NCI-H1092 treated with DMSO at 0.1 percent for 48 hours (cell line): ENCODE data around the gene PLXND1.

Source experiments
- DNase-seq: peaks from one replicate; lab custom pipeline; 2025; lab: John Stamatoyannopoulos, UW

PLXND1 gene

DNA sequence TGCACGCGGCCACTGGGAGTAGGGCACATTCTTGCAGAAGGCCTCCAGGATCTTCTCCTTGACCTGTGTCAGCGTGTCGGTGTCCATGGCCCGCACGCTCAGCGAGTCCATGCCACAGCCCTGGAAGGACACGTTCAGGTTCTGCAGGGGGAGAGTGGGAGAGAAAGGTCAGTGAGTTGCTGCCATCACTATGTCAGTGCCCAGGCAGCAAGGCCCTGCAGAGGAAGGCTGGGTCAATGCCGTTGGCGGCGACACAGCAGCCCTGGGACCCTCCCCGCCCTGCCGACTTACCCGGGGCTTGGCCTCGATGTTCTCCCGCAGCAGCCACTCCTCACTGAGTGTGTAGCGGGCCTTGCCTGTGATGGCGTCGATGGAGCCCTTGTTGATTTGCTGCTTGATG is 43.7 kb downstream of the PLXND1 start:
- DNase-seq = no peak

- DNase-seq = no peak
Observed at GRCh38 chr3:129561619-129562248, 44.7 kb downstream of the PLXND1 start.

DNA sequence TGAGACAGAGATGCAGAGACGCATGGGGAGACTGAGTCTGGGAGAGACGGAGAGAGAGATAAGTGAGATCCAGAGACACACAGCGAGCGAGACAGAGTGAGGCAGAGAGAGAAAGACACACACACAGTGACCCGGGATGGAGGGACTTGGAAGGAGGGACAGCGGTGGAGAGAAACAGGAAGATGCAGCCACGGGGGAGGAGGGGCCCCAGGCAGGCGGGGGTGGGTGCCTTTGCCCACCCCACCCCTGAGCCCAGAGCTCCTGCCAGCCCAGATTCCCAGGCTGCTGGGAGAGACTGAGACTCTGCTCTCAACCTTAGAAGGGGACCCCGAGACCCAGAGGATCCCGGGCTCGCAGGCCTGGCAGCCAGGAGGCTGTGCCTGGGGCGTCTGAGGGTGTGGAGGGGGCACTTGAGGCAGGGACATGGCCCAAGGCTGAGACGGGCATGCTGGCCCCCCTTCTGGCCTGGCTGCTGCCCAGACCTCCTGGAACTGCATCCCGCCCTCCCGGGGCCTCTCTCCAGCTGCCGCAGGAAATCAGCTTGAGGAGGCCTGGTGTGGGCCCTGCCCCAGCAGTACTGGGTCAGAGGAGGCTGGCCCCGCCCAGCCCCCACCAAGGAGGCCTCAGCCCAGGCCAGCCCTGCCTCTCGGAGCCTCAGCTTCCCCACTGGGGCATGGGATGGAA is 45.4 kb downstream of the PLXND1 start:
- DNase-seq = peak; percentile 49

DNA sequence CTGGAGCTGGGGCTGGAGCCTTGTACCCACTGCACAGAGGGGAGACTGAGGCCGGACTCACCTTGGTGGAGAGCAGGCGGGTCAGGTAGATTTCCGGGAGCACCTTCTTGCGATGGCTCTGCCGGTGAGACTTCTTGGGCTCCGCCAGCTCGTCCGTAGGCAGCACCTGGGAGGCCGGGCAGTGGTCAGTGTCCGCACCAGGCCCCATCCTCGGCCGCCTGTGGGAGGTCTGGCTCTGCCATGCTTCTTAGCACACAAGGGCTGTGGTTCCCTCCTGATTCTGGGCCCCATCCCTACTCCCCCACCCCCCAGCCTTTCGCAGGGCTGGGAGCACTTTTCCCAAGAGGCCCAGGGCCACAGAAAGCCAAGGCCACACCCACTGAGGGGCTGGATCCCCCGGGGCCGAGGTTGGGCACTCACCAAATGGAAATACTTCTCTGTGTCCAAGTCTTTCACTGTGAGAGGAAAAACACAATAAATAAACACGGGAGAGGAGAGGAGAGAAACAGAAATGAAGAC is 46.1 kb downstream of the PLXND1 start:
- DNase-seq = no peak

DNA sequence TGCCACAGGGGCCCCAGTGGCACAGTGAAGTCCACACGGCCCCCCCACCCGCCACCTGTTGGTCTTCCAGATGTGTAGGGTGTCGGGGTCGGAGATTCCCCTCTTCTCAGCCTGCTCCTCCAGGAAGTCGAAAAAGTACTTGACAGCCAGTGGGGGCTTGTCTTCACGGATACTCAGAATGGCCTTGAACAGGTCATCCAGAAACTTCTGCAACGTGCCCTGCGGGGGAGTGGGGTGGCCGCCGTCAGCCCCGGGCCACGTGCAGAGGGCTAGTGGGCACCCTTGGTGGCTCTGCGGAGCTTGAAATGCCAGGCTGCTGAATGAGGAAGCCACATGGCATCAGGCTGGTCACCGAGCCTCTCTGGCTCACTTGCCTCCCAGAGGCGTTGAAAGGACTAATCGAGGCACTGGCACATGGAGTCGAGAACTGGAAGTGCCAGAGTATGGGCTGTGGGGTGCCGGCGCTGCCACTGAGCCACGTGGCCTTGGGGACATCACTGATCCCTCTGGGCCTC is 46.9 kb downstream of the PLXND1 start:
- no peak for DNase-seq

DNA sequence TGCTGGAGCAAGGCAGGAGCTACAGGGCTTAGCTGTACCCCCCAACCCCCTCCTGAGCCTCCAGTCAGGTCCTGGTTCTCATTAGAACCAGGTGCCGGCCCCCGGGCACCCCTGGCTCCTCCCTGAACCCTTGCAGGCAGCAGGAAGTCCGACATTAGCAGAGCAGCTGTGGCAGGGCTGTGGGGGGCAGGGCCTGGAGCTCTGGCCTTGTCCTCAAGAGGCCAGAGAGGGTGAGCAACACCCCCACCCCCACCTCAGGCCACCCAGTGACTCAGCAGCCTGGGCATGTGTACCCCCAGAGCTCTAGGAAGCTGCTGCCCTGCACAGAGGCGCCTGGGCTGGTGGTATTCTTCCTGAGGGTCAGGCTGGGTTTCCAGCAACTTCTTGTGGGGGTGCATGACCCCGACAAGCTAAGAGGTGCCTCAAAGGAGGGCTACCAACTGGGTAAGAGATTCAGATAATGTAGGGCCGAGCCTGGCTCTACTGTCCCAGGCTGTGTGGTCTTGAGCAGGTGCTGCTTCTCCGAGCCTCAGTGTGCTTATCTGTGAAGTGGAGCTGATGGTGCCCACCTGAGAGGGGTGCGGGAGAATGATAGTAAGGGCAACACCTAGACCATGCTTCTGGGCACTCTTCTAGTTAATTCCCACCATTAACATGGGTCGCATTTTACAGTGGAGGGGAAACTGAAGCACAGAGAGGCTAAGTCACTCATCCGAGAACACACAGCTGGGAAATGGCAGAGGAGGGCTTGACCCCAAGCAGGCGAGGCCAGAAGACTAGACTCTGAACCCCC is 47.5 kb downstream of the PLXND1 start:
- no peak for DNase-seq

DNA sequence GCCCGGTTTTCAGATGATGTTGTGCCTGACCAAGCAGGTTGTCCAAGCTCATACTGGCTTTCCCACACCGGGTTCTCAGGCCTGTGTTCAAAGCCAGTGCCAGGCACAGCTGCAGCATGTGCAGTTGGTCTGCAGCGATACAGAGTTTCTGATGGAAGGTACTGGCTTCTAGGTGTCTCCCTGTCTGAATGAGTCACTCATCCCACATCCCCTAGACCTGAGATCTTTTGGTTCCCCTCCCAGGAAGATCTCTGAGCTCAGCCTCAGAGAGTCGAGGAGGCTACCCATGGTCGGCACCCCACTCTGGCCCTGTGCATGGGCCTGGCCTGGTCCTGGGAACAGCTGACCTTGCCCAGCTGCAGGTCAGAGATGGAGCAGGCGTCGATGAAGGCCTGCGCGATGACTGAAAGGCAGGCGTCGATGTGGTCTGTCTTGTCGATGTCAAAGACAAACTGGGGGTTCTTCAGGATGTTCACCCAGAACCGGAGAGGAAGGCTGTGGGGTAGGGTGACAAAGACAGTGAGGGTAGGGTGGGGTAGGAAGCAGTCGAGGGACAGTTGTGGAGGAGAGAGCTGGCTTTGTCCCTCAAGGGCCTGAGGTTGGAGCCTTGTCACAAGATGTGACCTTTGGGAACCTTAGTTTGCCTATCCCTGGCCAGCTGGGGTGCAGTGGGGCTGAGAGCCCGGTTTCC is 48.2 kb downstream of the PLXND1 start:
- no peak for DNase-seq

DNA sequence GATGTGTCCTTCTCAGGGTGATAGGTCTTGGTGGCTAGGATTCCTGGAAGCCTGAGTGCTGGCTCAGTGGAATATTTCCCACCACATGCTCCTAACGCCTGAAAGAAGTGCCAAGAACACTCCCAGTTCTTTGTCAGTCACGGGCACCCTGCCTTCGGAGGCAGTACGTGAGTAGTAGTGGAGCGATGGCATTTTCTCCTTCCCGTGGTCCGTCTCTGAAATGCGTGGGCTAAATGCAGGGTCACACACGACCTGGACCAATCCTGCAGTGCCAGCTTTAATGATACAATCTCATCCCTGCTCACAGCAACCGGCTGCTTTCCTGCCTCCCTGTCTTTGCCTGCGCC is 49.0 kb downstream of the PLXND1 start:
- no peak for DNase-seq

GRCh38 chr3:129556890-129557547 is 49.5 kb downstream of the PLXND1 start:
- no peak for DNase-seq

- DNase-seq = no peak
Observed at GRCh38 chr3:129556358-129556695, 50.1 kb downstream of the PLXND1 start.

DNA sequence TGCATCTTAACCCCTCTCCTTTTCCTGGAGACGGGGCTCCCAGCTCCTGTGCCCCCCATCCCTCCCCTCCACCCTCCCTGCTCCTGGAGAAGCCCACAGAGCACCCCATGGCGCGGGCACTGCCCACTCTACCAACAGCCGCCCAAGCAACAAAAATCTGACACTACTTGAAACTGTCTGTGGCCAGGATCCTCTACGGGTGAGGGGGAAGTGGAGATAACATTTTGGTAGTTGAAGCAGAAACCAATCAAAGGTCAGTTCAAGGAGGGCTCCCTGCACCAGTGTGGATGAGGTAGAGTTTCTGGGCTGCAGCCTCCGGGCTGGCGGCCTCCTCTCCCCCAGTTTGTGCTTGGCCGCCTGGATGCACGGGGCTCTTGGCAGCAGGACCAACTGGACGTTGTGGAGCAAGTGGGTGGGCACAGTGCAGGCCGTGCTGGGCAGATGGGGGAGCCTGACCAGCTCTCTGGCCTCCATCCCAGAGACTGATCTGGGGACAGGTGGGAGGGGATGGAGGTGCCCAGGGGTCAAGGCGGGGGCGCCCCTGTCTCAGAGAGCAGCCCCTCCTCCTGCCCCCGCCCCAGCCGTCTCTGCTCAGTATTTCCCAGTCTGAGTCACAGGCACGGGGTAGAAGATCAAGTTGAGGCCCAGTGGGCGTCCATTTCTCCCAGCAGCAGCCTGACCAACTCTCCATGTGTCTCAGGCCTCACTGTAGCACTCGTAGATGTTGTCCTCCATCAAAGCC is 50.7 kb downstream of the PLXND1 start:
- DNase-seq = no peak

DNA sequence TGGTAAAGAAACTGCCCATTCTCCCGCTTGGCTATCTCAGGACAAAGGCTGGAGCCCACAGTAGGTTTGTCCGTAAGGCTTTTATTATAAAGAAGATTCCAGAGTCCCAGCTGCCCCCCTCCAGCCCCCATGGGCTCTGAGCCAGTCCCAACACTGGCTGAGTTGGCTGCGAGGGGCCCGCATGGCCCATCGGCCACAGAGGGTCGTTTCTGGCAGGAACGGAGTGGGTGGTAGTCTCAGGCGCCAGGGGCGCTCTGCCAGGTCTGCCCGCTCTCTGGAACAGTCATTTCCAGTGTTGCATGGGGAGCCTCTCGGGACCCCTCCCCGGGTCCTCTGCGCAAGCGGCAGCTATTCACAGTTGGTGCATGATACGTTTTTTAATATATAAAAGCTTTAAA is 51.3 kb downstream of the PLXND1 start:
- DNase-seq = peak; percentile 38

- no peak for DNase-seq
Observed at GRCh38 chr3:129554356-129555152, 51.9 kb downstream of the PLXND1 start.

DNA sequence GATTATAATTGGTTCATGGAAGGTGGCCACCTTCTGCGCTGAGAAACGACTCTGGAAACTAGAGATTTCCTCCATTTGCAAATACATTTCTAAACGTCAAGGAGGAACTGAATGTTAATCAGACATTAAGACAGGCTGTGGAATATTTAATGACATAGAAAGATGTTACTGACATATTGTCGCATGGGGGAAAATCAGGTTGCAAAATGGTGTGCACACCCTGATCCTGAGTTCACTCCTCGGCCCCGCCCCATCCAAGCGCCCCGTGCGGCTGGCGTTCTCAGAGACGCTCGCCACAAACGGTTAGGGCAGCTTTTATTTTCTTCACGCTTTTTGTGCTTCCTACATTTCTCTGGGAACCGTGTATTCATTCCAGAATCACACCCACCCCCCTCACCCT is 52.8 kb downstream of the PLXND1 start:
- DNase-seq = no peak

- DNase-seq = no peak
Observed at GRCh38 chr3:129553171-129553570, 53.3 kb downstream of the PLXND1 start.

DNA sequence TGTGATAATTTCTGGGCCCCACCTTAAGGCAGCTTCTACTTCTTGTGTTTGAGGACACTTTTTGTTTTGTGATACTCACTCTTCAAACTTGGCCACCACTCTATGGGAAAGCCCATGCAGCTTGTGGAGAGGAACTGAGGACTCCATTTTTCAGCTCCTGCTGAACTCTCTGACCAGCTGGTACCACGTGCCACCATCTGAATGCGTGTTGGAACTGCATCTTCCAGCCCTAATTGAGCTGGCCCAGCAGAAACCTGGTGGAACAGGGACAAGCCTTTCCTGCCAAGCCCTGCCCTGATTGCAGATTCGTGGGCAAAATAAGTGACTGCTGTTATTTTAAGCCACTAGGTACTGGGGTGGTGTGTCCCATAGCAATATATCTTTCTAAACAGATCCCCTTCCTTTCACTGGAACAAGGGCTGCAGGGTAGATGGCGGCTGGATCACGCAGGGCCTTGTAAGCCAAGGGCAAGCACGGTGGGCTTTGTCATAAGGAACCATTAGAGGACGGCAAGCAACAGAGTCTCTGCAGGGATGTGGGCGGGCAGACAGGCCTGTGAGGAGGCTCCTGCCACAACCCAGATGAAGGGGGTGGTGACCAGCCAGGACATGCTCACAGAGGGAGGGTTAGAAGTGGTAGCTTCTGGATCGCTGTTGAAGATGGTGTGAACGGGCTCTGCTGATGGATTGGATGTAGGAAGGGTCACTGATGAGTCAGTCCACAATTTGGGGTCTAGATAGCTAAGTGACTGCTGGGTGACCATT is 54.0 kb downstream of the PLXND1 start:
- DNase-seq = no peak

- DNase-seq = no peak
Observed at GRCh38 chr3:129549805-129550204, 56.7 kb downstream of the PLXND1 start.

DNA sequence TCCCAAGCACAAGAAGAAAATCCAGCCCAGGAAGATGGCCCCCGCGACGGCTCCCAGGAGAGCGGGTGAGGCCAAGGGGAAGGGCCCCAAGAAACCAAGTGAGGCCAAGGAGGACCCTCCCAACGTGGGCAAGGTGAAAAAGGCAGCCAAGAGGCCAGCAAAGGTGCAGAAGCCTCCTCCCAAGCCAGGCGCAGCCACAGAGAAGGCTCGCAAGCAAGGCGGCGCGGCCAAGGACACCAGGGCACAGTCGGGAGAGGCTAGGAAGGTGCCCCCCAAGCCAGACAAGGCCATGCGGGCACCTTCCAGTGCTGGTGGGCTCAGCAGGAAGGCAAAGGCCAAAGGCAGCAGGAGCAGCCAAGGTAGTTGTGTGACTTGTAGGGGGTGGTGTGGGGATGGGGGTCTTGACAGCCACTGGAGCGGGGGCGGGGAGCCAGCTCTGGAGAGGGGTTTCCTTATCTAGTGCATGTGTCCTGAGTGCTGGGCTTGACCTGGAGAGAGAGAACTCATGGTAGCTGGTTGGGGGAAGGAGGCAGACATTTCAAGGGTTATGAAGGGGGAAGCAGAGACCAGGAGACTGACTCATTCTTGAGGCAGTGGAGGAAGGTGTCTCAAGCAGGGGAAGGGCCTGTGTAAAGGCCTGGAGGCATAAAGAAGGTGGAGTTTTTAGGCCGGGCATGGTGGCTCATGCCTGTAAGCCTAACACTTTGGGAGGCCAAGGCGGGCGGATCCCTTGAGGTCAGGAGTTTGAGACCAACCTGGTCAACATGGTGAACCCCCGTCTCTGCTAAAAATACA is 57.3 kb downstream of the PLXND1 start:
- no peak for DNase-seq
